GM19239 (cell line): ENCODE results near the gene NAA10.

ENCODE experiments used
- DNase-seq: peaks from one replicate; pipeline ENCODE4 v3.0.0; 2011; ENCODE audit warnings: low spot score; ENCODE audit not compliant: insufficient read length
- FAIRE-seq: peaks from 2 replicates; lab custom pipeline; 2011; peaks lifted over from hg19 to GRCh38; lab: Jason Lieb, UNC

The NAA10 gene

DNA sequence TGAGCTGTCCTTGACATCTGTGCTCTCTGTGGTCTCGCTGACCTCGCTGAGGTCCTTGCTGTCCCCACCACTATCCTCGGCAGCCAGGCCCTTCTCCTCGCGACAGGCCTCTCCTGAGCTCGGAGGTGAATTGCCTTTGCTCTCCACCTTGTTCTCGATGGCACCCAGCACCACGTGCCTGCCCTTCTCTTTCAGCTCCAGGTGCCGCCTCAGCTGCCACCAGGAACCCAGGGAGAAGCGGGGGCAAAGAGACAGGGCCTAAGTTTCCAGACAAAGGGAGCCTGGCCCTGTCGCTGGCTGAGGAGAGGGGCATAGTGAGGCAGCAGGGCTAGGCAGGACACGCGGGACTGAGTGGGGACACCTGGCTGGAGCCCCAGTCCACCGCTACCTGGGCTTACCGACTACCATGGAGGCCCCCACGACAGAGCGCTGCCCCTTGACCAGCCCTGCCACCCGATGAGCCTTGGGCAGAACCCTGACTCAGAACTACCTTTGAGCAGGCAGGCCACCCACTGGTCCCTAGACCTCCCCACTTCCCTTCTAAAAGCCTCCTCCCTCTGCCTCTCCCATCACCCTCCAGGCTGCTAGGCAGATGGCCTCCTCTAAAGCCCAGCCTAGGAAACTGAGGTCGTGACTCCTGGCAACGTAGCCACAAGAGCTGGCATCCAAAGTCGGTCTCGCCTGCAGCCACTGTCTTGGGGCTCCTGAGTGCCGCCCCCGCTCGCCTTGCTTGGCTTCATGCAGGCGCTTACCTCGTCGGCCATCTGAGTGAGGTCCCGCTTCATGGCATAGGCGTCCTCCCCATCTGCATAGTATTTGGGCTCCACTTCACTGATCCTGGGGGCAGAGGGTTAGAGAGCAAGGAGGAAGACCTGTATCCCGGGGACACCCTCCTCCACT, 4.6 kb downstream of the NAA10 start:
- FAIRE-seq (no peak), DNase-seq (no peak)

DNA sequence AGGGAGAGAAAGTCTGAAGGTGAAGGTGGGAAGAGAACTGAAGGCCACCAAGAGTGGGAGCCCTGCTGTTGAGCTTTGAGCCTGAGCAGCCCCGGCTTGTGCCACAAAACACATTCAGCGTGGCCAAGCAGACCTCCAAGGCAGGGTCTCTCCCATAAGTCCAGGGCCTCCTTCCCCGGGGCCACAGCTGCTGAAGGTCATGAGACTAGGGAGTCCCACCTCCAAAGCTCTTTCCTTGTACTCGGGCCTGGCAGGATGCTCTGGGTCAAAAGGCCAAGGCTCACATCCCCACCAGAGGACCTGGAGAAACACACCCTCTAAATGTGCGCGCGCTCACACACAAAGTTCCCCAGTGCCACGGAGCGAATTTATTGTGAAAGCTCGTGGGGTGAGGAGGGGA, 5.3 kb downstream of the NAA10 start:
- no peak for DNase-seq
- no peak for FAIRE-seq

DNA sequence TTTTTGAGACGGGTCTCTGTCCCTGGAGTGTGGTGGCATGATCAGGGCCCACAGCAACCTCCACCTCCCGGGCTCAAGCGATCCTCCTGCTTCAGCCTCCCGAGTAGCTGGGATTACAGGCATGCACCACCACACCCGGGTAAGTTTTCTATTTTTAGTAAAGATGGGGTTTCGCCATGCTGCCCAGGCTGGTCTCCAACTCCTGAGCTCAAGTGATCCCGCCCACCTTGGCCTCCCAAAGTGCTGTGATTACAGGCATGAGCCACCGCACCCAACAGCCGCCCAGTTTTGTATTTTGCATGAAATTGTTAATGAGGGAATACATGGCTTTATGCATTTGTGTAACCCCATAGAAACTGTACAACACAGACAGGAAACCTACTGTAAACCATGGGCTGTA, 6.0 kb downstream of the NAA10 start:
- no peak for DNase-seq
- no peak for FAIRE-seq

DNA sequence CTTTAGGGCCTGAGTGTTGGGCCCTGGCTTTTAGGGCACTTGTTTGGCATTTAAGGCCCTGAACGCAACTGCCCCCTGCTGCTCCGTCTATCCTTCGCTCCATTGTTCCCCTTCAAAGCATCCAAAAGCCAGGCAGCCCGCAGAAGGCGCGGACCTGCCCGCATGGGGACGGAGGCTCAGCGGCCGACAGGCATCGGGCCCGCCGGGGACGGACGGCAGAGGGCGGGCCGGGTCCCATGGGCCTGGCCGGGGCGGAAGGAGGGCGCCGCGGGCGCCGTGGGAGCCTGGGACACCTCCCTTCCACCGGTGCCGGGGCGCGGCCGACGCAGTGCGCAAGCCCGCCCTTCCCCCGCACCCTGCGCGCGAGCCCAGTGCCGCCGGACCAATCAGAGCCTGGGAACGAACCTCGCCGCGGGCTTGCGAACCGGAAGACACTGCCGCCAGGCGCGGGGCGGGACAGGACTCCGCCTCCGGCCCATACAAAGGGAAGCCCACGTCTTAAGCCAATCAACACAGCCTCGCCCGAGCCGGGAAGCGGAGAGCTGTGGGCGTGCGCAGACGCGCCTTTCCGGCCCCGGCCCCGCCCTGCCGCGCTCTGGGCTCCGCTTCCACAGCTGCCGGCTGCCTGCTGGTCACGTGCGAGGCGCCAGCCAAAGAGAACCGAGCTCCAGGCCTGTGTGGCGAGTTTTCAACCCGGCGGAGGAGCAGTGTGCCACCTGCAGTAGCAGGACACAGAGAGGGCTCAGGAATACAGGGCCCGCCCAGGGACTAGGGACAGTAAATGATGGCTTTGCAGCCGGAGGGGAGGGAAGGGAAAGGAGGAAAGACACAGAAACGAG, 6.7 kb downstream of the NAA10 start:
- FAIRE-seq (no peak), DNase-seq (peak; percentile 84)

DNA sequence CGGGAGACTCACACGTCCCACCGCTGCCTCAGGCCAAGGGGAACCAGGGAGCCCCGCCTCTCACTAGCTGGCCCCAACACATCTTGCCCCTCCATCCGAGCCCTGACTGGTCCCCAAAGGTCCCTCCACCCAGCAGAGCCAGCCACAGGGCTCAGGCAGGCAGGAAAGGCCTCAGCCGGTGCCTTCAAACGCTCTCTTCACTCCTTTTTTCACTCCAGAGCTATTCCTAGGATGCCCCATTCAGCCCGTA, 7.2 kb downstream of the NAA10 start:
- DNase-seq, result no peak
- FAIRE-seq, result no peak

DNA sequence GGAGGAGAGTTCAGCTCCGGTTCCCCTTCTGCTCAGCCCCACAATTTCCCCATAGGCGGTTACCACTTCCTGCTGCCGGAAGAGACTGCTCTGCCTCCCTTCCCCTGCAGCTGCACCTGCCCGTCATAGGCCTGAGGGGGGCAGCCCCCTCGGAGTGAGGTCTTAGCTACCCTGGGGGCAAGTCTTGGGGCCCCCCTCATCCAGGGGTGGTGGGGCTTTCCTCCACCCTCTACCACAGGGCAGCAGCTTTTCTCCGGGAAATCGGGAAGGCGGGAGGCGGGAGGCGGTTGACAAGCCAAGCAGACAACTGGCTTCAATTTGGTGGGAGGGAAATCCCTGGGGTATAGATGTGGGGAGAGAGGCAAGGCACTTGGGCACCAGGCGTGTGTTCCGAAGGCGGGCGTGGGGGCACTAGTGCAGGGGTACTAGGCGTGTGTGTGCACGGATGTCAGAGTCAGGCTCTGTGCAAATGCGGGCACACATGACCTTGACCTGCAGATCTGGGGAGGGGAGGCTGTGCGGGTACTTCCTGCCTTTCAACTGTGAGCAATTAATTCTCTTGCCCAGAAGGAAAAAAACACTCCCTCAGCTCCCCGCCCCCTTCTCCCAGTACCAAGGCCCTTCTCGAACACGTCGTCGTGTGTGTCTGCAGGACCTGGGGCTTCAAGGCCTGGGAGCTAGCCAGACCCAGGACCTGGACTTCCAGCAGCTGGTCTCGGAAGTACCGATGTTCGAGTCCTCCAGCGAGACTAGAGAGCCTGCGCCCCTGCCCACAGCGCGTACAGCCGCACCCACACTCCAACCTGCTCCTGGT, 7.8 kb downstream of the NAA10 start:
- FAIRE-seq (peak; percentile 99), DNase-seq (peak; percentile 70)

DNA sequence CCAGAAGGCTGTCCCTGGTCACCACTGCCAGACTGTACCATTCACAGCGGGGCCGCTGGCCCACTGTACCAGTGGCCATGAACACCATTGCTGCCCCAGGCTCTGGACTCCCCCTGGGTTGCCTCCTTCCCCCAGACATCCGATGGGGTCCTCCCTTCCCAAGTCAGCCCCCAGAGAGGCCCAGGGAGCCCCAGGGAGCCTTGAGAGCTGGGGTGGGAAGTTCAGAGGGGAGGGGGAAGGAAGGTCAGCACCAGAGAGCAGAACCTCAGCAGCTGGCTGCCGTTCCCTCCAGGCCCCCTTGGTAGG, 8.3 kb downstream of the NAA10 start:
- no peak for FAIRE-seq
- no peak for DNase-seq

DNA sequence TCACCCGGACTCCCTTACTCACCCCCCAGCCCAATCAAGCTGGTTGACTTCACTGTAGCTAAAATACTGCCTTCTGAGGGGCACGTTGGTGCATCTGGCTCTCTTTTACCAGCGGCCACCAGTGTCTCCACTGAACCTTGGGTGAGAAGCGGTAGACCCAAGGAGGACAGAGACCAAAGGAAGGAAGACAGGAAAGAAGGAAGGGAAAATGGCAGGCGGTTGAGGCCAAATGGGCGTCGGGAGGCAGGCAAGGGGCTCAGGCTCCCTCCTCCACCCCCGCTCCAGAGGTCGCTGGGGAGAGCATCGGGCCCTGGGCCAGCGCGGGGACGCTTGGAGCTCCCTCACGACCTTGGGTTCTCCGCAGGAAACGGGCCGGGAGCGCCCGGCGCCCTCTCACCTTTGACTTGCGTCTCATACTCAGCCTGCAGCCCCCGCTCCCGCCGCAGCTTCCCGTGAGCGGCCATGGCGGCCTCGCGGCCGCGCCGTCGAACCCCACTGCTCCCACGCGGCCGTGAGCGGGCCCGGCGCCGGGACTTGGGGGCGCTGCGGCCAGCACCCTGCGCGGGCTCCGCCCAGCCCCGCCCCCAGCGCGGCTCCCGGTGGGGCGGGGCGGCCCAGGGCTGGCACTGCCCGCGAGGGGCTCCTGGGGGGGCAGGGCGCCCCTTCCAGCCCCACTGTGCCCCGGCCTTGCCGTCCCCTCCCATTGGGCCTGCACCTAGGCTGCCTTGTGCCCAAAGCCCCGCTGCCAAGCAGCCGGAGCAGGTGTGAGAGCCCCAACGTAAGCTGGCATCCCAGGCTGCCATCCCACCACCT, 8.9 kb downstream of the NAA10 start, which contains the start of gene ARHGAP4:
TSS of gene ARHGAP4 (minus strand) at position 526 of the 813 bp plus-strand sequence. CDS start at position 464, 62 bp downstream.
- FAIRE-seq, result no peak
- DNase-seq, result no peak

DNA sequence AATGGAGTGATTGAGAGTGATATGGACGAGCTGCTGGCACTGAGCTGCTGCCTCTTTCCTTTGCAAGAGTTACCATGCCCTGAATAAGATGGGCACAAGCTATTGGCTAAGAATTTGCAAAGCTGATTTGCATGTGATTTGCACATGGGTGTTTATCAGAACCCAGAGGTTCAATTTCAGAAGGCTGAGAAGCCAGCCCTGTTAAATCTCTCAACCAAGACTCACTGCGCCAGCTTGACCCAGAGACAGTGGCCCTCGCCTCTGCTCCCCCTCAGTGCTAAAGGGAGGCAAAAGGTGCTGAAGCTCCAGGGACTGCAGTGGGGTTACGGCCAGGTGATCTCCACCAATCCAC, 9.5 kb downstream of the NAA10 start:
- FAIRE-seq (no peak), DNase-seq (no peak)

DNA sequence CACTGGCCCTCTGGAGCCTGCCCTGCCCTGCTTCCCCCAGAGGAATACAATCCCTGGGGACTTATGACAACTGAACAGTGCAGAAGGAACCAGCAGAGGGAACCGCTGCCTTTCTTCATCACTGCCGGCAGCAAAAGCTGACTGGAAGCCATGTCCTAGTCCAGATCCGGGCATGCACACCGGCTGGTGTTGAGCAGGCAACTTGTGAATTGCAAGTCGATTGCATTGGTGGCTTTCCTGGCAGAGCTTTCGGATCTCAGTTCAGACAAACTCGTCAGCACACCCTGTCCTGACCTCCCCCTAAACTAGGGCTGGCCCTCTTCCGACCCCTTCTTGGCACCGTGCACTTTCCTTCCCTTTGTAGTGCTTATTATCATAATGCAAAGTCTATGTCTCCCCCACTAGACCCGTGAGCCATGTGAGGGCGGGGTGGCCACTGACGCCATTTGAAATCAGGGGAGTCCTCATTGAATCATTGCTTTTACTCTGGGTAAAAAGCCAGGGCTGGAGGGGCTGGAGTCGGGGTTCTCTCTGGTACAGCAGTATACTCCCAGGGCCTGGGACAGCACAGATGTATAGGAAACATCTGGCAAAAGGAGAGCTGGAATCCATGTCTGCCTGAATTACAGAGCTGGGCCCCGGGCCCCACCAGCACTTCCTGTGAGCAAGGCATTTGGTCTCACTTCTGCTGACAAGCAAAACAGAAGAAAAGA, 10.5 kb downstream of the NAA10 start:
- FAIRE-seq (peak; percentile 99), DNase-seq (no peak)

DNA sequence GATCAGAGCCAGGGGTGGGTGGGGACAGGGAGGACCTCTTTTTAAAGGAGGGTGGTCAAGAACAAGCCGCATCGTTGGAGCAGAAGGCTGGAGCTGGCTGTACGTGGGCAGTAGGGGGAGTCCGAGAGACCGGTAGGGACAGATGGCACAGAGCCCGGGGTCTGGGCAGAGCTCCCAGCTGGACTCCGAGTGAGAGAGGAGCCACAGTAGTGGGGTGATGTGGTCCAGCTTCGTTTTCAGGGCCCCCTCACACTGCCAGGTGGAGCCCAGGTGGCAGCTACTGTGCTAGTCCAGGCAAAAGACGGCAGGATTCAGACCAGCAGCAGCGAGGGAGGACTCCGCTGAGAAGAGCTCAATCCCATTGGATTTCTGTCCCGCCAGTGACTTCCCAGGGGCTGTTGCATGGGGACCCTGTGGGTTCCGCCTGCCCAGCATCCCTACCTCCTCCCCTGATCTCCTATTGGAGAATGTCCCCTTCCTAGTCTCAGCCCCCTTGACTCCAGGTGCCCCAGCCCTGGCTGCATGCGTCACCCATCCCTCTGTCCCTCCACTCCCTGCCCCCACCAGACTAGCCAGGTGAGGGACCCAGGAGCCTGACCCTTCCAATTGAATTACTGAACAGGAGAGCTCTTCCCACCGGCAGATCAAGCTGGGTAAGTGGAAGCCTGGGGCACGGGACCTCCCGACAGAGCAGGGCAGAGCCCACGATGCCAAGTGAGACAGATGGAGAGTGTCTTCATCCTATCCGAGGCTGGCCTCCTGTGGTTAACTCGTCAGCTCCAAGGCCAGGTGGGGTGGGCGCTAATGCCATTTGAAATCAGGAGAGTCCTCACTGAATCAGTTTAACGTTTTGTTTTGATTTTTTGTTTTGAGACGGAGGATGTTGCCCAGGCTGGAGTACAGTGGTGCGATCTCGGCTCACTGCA, 11.6 kb downstream of the NAA10 start:
- DNase-seq (no peak), FAIRE-seq (peak; percentile 93)

DNA sequence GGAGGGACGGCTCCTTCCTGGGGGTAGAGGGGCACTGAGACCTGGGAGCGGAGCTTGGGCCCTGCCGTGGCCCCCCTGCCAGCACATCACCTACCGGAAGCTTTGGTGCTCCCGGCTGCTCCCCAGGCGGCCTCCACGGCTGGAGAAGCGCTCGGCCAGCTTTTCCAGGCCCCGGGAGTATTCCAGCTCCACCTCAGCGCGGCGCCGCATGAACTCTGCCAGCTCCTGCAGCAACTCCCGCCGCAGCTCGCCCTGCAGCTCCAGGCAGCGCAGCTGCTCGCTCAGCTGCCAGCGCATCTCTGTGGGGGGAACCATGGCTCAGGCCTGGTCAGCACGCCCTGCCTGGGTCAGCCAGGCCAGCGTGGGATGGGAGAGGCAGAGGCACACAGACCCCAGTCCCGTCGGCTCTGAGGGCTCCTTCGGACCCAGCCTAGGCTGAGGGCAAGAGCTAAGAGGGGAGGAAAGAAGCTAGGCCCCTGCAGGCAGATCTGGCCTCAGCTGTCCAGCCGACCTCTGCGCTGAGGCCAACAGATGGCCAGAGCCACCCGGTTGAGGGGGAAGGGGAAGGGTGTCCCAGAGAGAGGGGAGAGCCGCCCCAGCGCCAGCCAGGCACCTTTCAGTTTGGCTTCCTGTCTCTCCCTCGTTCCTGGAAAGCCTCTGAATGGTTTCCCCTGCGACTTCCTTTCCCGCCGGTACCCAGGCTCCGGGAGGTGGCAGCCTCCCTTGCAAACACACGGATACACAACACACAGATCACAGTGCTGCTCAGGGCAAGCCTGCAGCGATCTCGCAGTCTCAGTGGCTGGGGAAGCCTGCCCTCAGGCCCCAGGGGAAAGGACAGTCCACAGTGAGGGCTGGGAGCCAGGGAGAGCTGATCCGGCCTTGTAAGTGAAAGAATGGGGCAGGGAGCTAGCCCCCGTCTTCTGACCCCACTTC, 13.1 kb downstream of the NAA10 start:
- DNase-seq (no peak), FAIRE-seq (no peak)

DNA sequence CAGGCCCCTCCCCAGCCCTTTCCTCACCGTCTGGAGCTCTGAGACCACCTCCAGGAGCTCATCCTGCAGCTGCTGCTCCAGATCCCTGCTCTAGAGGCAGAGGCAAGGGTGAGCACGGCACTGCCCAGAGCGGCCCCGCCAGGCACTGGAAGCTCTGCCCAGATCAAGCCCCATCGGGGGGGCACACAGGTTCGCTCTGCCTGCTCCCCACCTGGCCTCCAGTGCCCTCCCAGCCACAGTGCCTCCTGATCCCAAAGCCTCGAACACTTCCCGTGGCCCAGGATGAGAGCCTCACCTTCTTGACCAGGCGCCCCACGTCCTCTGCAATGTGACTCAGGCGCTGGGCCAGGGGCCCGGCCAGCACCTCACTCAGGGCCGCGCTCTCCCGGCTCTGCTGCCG, 13.8 kb downstream of the NAA10 start:
- FAIRE-seq, result no peak
- DNase-seq, result no peak

DNA sequence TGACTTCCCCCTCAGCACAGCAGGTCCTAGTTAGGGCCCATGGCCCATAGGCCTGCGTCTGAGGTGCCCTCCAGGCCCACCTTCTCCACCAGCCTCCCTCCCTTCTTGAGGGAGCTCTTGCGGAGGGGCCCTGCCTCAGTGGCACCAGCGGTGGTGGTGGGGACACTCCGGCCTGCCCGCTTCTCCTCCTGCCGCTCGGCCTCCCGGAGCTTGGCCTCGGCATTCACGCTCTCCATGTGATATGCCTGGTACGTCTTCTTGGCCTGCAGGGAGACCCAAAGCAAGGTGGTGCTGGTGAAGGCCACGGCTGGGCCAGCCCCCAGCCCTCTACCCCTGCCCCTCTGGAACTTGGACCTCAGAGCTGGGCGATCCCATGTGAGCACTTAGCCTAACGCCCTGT, 14.3 kb downstream of the NAA10 start:
- DNase-seq (no peak), FAIRE-seq (no peak)

DNA sequence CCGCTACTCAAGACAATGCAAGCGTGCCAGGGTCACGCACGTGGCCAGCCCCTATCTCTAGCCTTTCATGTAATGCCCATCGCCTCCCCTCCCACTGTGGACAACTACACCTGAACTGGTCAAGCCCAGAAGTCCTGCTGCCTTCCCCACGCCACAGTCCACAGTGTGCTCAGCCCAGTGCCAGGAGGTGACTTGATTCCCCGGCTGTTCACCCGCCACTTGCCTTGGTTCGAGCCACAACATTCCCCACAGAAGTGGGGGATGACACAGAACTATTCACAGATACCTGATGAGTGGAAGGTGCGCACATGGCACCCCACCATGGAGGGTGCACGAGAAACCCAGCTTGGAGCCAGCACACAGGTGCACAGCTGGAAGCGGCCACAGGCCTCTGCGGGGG, 15.6 kb downstream of the NAA10 start:
- no peak for DNase-seq
- no peak for FAIRE-seq

DNA sequence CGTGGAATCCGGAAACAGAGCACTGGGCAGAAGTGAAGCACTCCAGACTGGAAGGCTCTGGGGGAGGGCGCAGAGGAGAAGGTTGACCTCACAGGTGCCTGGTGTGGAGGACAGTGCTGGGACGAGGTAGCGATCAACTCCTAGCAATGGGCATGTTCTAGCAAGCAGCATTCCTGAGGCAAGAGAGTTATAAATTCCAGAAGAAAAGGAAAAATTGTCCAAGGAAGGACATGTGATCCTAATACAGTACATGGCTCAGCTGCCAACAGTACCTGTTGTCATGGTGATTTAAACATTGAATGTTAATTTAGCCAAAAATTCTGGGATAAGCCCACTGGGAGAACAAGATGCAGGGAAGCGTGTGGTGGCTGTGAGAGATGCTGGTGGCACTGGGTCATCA, 17.0 kb downstream of the NAA10 start:
- FAIRE-seq, result no peak
- no peak for DNase-seq

DNA sequence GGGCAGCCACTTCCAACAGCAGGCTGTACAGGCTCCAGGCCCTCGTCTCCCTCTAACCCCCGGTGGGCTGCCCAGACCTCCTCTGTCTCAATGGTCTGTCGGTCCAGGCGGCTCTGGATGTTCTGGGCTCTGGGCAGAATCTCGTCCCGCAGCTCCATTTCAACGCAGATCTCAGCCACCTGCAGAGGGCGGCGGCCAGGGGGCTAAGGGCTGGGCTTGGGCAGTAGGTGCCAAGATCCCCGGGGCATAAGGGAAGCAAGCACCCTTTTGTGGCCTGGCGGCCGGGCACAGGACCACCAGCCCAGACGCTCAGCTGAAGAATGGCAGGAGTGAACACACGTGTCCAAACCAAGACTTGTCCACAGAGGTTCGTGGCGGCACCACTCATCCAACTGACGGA, 21.1 kb downstream of the NAA10 start:
- no peak for FAIRE-seq
- no peak for DNase-seq
